GM19455 (cell line): ENCODE measurements around the gene TMEM80.

Experiments
- ATAC-seq: cut with Tn5 transposase; IDR thresholded peaks from one replicate; pipeline ENCODE4 v1.9.1; 2021; ENCODE audit not compliant: unreplicated experiment

The TMEM80 gene

GRCh38 chr11:742571-743201 lies 47.1 kb downstream of the TMEM80 start:
- no peak for ATAC-seq

- ATAC-seq = no peak
Observed at GRCh38 chr11:745428-745827, 49.8 kb downstream of the TMEM80 start.

DNA sequence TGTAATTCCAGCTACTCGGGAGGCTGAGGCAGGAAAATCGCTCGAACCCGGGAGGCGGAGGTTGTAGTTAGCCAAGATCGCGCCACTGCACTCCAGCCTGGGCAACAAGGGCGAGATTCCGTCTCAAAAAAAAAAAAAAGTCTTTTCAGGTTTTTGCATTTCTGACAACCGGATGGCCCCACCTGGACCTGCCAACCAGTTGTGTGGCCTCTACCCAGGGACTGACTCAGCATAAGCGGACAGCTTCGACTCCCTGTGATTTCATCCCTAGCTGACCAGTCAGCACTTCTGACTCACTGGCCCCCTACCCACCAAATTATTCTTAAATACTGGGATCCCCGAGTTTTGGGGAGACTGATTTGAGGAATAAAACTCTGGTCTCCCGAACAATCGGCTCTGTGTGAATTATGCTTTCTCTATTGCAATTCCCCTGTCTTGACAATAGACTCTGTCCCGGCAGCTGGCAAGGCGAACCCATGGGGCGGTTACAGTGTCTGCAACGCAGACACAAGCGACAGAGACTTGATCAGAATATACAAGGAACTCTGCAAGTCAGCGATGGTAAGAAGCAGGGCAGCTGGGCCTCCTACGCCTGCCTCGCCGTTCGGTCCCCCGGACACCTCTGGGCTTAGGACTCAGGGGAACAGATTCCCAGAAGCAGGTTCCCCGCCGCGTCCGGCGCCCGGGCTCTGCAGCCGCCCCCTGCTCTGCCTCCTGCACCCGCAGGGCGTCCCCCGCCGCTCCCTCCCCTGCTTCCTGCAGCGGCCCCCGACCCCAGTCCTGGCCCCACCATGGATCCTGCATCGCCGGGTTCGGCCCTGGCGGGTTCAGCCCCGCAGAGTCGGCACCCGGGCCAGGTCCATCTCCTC lies 50.9 kb downstream of the TMEM80 start:
- peak; percentile 38 for ATAC-seq

DNA sequence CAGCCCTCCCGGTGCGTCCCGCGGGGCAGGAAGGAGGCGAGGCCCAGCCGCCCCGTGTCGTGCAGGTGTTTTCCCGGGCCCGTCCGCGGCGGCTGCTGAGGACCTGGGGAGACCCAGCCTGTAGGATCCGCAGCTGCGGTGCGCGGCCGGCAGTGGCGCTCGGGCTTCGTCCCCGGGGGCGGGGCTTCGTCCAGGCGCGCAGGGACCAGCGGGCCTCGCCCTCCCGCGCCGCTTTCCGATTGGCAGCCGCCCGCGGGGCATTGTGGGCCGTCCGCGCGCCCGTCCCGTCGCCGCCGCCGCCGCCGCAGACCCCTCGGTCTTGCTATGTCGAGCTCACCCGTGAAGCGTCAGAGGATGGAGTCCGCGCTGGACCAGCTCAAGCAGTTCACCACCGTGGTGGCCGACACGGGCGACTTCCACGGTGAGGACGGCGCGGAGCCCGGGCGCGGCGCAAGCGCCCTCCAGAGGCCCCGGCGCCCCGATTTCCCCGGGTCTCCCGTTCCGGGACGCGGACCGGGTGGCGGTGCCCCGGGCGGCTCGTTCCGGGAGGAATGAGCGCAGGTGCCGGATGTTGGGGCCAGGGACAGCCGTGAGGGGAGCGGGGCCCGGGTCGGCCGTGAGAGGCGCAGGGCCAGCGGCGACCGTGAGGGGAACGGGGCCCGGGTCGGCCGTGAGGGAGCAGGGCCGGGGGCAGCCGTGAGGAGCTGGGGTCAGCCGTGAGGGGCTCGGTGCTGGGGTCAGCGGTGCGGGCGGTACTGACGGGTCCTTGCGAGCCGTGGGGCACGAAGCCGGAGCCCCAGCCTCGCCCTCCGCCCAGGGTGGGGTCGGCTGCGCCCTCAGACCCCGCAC lies 51.8 kb downstream of the TMEM80 start, which contains the start of gene TALDO1:
TALDO1 (plus strand) TSS at position 307 of the 849 bp plus-strand sequence; CDS start at position 325, 18 bp downstream.
- peak; percentile 87 for ATAC-seq

DNA sequence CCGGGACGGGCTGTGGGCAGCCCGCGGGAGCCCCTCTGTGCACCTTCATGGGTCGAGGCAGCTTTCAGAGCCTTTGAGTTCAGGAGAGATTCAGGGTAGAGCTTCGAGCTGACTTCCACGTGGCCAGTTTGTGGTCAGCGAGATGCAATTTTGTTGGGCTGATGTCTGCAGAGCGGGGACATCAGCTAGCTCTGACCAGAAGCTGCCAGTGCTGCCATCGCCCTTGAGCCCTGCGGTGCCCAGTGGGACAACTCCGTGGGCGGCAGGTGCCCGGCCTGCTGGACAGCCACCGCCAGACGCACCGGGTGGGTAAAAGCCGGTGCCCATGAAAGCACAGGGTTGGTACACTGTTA lies 52.4 kb downstream of the TMEM80 start:
- ATAC-seq = peak; percentile 21

DNA sequence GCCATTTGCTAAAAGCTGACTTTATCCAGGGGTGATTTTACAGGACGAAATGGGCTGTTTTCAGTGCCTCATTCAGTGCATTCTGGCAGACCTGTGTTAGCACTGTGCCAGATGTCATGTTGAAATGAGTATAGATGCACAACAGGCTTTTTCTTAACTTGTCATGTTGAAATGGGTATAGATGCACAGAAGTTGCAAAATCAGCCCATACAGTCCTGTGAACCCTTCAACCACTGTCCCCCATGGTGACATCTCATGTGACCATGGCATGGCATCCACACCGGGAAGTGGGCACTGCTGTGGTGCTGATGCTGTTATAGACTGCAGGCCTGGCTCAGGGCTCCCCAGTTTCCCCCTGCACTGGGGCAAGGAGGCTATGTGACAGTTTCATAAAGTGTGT lies 54.1 kb downstream of the TMEM80 start:
- no peak for ATAC-seq
